Panc1 (cell line): Measurements from ENCODE around the gene MDFI. TPM values are rescaled to one million over a fixed set of nuclear protein-coding genes. Genes with fewer than 3 reads are reported as not detected.

Experiments used
- ATAC-seq: fragments of 200-7000 bp; cut with Tn5 transposase; 2 replicates; pipeline ENCODE4 v1.9.1; 2020; ENCODE audit warnings: mild to moderate bottlenecking, moderate library complexity
- BruUV-seq: library from RNA; stranded (reverse); fragments of 400-500 nt; replicated peaks from 2 replicates; lab custom pipeline; 2021; lab: Mats Ljungman, UMichigan
- CTCF ChIA-PET: fragments of 300-600 bp; sonication (Branson Sonifier 250); formaldehyde crosslinking; loops from one replicate; lab custom pipeline; 2022; ENCODE audit warnings: antibody characterized with exemption; lab: Charles Lee
- POLR2A ChIA-PET: fragments of 300-600 bp; sonication (Branson Sonifier 250); formaldehyde crosslinking; loops from one replicate; lab custom pipeline; 2022; ENCODE audit warnings: antibody characterized with exemption; lab: Charles Lee
- DNase-seq: peaks from one replicate; pipeline ENCODE4 v3.0.0-alpha.2; 2010; ENCODE audit warnings: low read depth, low spot score
- H3K27ac ChIP-seq: 2 replicates; pipeline ENCODE4 v1.5.1; 2011; ENCODE audit warnings: mild to moderate bottlenecking, low read length, inconsistent platforms
- H3K27me3 ChIP-seq: fragments of 200-500 bp; sonication (Bioruptor generic); 2 replicates; pipeline ENCODE4 v1.6.0; 2014; ENCODE audit warnings: low read length, inconsistent platforms; ENCODE audit not compliant: control insufficient read depth, insufficient read depth
- H3K36me3 ChIP-seq: fragments of 200-500 bp; sonication (Bioruptor generic); 2 replicates; pipeline ENCODE4 v1.5.1; 2014; ENCODE audit warnings: inconsistent platforms, mild to moderate bottlenecking, low read length, moderate library complexity; ENCODE audit not compliant: control insufficient read depth, insufficient read depth
- H3K4me1 ChIP-seq: 2 replicates; pipeline ENCODE4 v1.5.1; 2011; ENCODE audit warnings: inconsistent platforms, mild to moderate bottlenecking, low read length, moderate library complexity; ENCODE audit not compliant: control insufficient read depth, insufficient read depth
- H3K4me3 ChIP-seq, 2 experiments: 2 replicates each; pipeline ENCODE4 v1.5.1; 2011 to 2012; ENCODE audit warnings: low read depth in 2 of 2, low read length in 2 of 2, mild to moderate bottlenecking in 2 of 2, inconsistent platforms in 1 of 2, moderate library complexity in 1 of 2
- H3K9me3 ChIP-seq: fragments of 200-500 bp; sonication (Bioruptor generic); 2 replicates; pipeline ENCODE4 v1.5.1; 2014; ENCODE audit warnings: low read depth, mild to moderate bottlenecking, inconsistent platforms, low read length, moderate library complexity; ENCODE audit not compliant: control insufficient read depth, insufficient read depth
- POLR2AphosphoS5 ChIP-seq: IDR thresholded peaks from 2 replicates; pipeline ENCODE4 v1.6.1; 2012; ENCODE audit warnings: mild to moderate bottlenecking, low read depth, low read length, moderate library complexity
- SIN3A ChIP-seq: IDR thresholded peaks from 2 replicates; pipeline ENCODE4 v1.6.1; 2012; ENCODE audit warnings: low read depth, mild to moderate bottlenecking, low read length, moderate library complexity, borderline replicate concordance; ENCODE audit not compliant: insufficient read depth
- TCF7L2 ChIP-seq: IDR thresholded peaks from 2 replicates; pipeline ENCODE4 v1.6.1; 2011; ENCODE audit warnings: mild to moderate bottlenecking, low read depth, low read length, inconsistent platforms
- in situ Hi-C: cut with HindIII; loops from 2 replicates; pipeline ENCODE4 v1.10.0; 2016; ENCODE audit warnings: low sequenced_read_pairs, low pct_unique_long_range_greater_than_20kb
- intact Hi-C: fragments of 100-400 bp; cut with micrococcal nuclease; formaldehyde crosslinking; loops from one replicate; pipeline ENCODE4 v1.10.0; 2022; ENCODE audit not compliant: unreplicated experiment
- total RNA-seq: library from RNA; stranded (reverse); gene quantifications from one replicate; pipeline ENCODE4 v1.2.1, GENCODE V29; 2021; ENCODE audit not compliant: unreplicated experiment
- TF ChIP-seq, protein P1 (sequence below): fragments of 450-650 bp; IDR thresholded peaks from 2 replicates; pipeline ENCODE4 v1.5.1; 2017; ENCODE audit warnings: mild to moderate bottlenecking
- TF ChIP-seq, protein P2 (sequence below), 2 experiments: IDR thresholded peaks; 2 replicates each; pipeline ENCODE4 v1.6.1; 2011 to 2012; ENCODE audit warnings: low read depth in 2 of 2, control low read depth in 1 of 2, low read length in 1 of 2, mild to moderate bottlenecking in 1 of 2, moderate library complexity in 1 of 2; ENCODE audit not compliant: insufficient read depth in 1 of 2

MDFI gene
- total RNA-seq, 1 experiment from 2014 or later, result 0.54 TPM

DNA sequence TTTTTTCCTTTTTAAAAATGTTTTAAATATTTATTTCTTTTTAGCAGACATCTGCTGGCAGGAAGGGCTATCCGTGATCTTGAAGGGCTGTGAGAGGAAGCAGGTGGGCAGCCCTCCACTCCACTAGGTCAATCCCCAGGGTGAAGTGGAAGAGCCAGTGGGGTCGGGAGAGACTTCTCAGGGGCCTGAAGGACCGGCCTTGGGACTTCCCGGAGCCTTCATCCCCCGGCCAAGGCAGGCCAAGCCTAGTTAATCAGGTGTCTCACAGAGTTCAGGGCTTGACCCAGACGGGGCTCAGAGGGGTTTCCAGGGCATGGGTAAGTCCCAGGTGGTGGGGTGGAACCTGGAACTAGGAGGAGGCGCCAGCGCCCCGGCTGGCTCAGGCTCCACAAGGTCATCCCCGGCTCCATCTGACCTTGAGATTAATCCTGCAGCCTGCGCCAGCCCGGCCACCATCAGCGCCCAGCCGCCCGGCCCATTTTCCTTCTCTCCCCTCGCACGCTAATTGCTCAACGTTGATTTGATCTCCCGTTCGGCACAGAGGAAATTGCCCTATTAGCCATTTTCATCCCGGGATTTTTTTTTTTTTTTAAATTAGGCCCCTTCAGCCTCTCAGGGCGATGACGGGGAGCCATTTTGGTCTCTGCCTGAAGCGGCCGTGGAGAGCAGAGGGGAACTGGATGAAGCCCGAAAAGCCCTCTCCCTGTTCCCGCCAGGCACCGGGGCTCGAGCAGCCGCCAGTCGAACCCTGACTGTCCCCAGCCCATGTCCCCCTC lies 44.4 kb downstream of the MDFI start:
- TF ChIP-seq, protein P1, sequence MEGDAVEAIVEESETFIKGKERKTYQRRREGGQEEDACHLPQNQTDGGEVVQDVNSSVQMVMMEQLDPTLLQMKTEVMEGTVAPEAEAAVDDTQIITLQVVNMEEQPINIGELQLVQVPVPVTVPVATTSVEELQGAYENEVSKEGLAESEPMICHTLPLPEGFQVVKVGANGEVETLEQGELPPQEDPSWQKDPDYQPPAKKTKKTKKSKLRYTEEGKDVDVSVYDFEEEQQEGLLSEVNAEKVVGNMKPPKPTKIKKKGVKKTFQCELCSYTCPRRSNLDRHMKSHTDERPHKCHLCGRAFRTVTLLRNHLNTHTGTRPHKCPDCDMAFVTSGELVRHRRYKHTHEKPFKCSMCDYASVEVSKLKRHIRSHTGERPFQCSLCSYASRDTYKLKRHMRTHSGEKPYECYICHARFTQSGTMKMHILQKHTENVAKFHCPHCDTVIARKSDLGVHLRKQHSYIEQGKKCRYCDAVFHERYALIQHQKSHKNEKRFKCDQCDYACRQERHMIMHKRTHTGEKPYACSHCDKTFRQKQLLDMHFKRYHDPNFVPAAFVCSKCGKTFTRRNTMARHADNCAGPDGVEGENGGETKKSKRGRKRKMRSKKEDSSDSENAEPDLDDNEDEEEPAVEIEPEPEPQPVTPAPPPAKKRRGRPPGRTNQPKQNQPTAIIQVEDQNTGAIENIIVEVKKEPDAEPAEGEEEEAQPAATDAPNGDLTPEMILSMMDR, result peak; percentile 12
- no peak for TF ChIP-seq SIN3A
- ChIA-PET POLR2A (interaction anchor here (0.6 to 0.7 kb wide), 2 partner anchors 108 to 1664 kb away, joined by 6 to 7 read pairs; no protein-coding TSS in a partner anchor), CTCF (interaction anchor here (0.6 to 1.8 kb wide), 9 partner anchors 26 to 462 kb away, joined by 3 to 30 read pairs (median 4); no protein-coding TSS in a partner anchor)
- H3K36me3 ChIP-seq, result no peaks in the 10 kb centered on the region
- ATAC-seq, result no peak
- no peaks in the 10 kb centered on the region for H3K27me3 ChIP-seq
- DNase-seq, result no peak
- H3K9me3 ChIP-seq, result no peaks in the 10 kb centered on the region
- no peak overlapping the region for H3K27ac ChIP-seq
- no TSS peak for BruUV-seq
- in situ Hi-C loops (no loop called here), intact Hi-C loops (loop anchor here (1.0 to 10.0 kb wide), 4 partner anchors 80 to 376 kb away; no protein-coding TSS in a partner anchor)
- H3K4me1 ChIP-seq, result no peaks in the 10 kb centered on the region; the same call in none of the 2 replicates
- H3K4me3 ChIP-seq, result no peak overlapping the region

DNA sequence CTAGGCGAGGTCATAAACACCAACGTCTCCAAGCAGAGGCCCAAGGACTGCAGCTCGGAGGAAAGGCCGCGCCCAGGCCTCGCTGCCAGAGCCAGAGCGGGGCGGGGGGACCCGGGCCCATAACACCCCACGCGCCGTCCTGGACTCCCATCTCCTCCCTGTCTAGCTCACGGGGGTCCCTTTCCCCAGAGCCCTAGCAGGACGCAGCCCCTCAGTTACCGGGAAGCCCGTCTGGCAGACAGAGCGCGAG lies 44.9 kb downstream of the MDFI start:
- in situ Hi-C loops, result no loop called here
- Histone ChIP-seq H3K36me3 (no peaks in the 10 kb centered on the region), H3K4me1 (no peaks in the 10 kb centered on the region; the same call in none of the 2 replicates), H3K27me3 (no peaks in the 10 kb centered on the region), H3K9me3 (no peaks in the 10 kb centered on the region), H3K4me3 (no peak overlapping the region), H3K27ac (no peak overlapping the region)
- intact Hi-C loops, result loop anchor here (2.0 to 10.0 kb wide), 3 partner anchors 258 to 376 kb away; no protein-coding TSS in a partner anchor
- DNase-seq, result no peak
- TF ChIP-seq SIN3A (no peak), POLR2AphosphoS5 (no peak), TCF7L2 (no peak)
- TF ChIP-seq, protein P1, result no peak
- TF ChIP-seq, protein P2, sequence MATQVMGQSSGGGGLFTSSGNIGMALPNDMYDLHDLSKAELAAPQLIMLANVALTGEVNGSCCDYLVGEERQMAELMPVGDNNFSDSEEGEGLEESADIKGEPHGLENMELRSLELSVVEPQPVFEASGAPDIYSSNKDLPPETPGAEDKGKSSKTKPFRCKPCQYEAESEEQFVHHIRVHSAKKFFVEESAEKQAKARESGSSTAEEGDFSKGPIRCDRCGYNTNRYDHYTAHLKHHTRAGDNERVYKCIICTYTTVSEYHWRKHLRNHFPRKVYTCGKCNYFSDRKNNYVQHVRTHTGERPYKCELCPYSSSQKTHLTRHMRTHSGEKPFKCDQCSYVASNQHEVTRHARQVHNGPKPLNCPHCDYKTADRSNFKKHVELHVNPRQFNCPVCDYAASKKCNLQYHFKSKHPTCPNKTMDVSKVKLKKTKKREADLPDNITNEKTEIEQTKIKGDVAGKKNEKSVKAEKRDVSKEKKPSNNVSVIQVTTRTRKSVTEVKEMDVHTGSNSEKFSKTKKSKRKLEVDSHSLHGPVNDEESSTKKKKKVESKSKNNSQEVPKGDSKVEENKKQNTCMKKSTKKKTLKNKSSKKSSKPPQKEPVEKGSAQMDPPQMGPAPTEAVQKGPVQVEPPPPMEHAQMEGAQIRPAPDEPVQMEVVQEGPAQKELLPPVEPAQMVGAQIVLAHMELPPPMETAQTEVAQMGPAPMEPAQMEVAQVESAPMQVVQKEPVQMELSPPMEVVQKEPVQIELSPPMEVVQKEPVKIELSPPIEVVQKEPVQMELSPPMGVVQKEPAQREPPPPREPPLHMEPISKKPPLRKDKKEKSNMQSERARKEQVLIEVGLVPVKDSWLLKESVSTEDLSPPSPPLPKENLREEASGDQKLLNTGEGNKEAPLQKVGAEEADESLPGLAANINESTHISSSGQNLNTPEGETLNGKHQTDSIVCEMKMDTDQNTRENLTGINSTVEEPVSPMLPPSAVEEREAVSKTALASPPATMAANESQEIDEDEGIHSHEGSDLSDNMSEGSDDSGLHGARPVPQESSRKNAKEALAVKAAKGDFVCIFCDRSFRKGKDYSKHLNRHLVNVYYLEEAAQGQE (IDR thresholded peaks at IDR 0.05; ENCODE audit: insufficient read depth in 1 of 2, low read depth in 2 of 2, low read length in 1 of 2), result no peak
- peak; percentile 13; the same call in 1 of the 2 replicates for ATAC-seq
- ChIA-PET CTCF (interaction anchor here (0.6 to 1.7 kb wide), 2 partner anchors 81 to 170 kb away, joined by 4 to 19 read pairs; no protein-coding TSS in a partner anchor), POLR2A (no interaction called here)
- BruUV-seq, result no TSS peak
